ENCODE results near the gene ELF1. TPM values are rescaled to one million over a fixed set of nuclear protein-coding genes. Genes with fewer than 3 reads are reported as not detected.

ELF1 gene
- total RNA-seq (2022; extraction: Qiagen RNA extraction) = 37.8 to 45.2 TPM (median 39.9 TPM) in 5 replicates

DNA sequence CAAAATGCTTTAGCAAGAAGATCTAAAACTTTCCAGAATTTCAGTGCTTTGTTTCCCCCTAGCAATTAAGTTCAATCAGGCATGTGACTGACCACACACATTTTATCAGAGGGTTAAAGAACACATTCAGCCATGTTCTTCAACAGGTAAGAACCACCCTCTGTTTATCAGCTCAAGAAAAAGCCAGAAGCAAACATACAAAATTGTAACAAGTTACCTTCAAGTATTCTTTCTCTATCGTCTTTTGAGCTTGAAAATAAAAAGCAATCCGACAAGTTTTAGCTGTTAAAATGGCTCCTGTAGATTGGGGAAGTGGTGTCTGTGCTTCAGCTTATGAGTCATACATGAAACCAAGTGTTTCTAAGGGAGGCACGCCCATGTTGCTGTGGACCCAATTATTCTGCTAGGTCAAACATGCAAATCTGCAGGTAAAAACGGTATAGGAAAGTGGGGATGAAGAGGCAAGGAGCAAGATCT lies at the start of gene ELF1:
Gene ELF1 (minus strand): TSS at position 306 of the 477 bp plus-strand sequence. CDS start 37,262 bp downstream, outside the sequence.

DNA sequence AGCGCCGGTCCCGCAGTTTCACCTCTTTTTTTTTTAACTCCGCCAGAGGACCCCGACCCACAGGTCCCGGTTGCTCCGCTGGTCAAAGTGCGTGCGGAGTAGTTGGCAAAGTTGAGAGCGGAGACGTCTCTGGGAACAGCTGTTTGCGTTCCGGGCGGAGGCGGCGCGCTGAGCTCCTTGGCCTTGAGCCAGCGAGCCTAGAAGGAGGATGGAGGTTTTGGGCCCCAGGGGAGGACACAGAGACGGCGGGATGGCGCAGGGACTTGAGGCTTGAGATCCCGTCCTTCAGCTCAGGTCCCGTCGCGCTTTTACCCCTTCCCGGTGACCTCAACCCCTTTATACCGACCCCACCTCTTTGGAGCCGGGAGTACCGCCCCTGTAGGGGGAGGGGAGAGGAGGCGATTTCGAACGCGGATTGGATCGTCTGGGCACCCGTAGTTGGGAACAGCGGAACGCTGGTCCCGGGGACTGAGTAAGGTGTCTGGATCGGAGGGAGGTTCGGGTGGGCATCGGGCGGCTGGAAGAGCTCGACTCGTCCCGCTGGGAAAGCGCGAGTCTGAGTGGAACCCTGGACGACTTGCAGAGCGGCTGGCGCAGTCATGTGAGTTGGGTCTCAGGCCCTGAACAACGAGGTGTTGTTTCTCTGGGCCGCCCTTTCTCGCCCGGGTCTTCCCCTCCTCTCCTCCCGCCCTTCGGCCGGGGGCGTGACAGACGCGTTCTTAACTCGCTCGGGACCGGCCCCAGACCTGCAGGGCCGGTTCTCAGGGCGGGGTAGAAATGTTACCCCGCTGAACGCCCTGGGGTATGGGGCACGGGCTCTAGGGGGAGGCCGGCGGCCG lies 42.2 kb upstream of the ELF1 start, which contains the start of gene WBP4:
Gene WBP4 (plus strand): TSS at position 435 of the 839 bp plus-strand sequence. CDS start 165 bp downstream, at position 600.

Other genes with a start within 250 kb of the ELF1 start
- gene MRPS31, start 248.1 kb downstream of the ELF1 start, total RNA-seq (2022; extraction: Qiagen RNA extraction) = 13.1 to 14.8 TPM (median 13.2 TPM) in 5 replicates
- gene SLC25A15, start 229.7 kb downstream of the ELF1 start, total RNA-seq (2022; extraction: Qiagen RNA extraction) = 15.7 to 20.6 TPM (median 18.2 TPM) in 5 replicates
- 8.0 to 10.6 TPM (median 8.4 TPM) in 5 replicates for gene WBP4, start 42.2 kb upstream of the ELF1 start, total RNA-seq (2022; extraction: Qiagen RNA extraction)
- gene KBTBD6, start 113.5 kb upstream of the ELF1 start, total RNA-seq (2022; extraction: Qiagen RNA extraction) = 4.4 to 5.6 TPM (median 5.0 TPM) in 5 replicates
- 2.1 to 2.8 TPM (median 2.5 TPM) in 5 replicates for gene KBTBD7, start 175.3 kb upstream of the ELF1 start, total RNA-seq (2022; extraction: Qiagen RNA extraction)
- gene MTRF1, start 244.3 kb upstream of the ELF1 start, total RNA-seq (2022; extraction: Qiagen RNA extraction) = 4.2 to 5.3 TPM (median 5.1 TPM) in 5 replicates